Measurements from ENCODE around the gene LRCOL1.

DNA sequence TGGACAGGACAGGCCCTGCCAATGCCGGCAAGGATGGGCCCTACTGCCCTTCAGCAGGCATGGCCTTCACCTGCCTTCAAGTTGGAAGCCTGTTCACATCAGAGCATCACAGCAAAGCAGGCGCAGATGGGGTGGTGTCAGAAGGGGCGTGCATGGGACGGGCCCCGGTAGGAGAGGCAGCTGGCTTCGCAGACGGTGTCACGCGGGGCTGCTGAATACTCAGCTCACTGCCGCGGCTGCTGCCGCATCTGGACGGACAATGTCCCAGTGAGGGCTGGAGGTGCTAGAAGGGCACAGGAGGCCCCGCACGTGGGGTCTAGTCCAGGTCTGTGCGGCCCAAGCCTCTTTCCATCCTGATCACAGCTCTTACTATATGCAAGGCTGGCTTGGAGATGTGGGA lies 42.1 kb downstream of the LRCOL1 start:
- TF ChIP-seq, protein P1, sequence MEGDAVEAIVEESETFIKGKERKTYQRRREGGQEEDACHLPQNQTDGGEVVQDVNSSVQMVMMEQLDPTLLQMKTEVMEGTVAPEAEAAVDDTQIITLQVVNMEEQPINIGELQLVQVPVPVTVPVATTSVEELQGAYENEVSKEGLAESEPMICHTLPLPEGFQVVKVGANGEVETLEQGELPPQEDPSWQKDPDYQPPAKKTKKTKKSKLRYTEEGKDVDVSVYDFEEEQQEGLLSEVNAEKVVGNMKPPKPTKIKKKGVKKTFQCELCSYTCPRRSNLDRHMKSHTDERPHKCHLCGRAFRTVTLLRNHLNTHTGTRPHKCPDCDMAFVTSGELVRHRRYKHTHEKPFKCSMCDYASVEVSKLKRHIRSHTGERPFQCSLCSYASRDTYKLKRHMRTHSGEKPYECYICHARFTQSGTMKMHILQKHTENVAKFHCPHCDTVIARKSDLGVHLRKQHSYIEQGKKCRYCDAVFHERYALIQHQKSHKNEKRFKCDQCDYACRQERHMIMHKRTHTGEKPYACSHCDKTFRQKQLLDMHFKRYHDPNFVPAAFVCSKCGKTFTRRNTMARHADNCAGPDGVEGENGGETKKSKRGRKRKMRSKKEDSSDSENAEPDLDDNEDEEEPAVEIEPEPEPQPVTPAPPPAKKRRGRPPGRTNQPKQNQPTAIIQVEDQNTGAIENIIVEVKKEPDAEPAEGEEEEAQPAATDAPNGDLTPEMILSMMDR (IDR thresholded peaks at IDR 0.05; ENCODE audit: control extremely low read depth in 1 of 3, insufficient read depth in 1 of 3, low read depth in 1 of 3, low read length in 3 of 3) = no peak
- TF ChIP-seq SUZ12 (IDR thresholded peaks at IDR 0.05; ENCODE audit: low read length) (no peak), RNF2 (IDR thresholded peaks at IDR 0.05; ENCODE audit: borderline replicate concordance, low read depth, low read length, missing control alignments, poor library complexity, severe bottlenecking) (no peak), SP1 (IDR thresholded peaks at IDR 0.05; ENCODE audit: low read depth, low read length) (no peak), TBP (IDR thresholded peaks at IDR 0.05; ENCODE audit: low read depth, low read length) (no peak), FOSL1 (IDR thresholded peaks at IDR 0.05; ENCODE audit: insufficient read depth, low read depth, low read length) (no peak), EGR1 (IDR thresholded peaks at IDR 0.05; ENCODE audit: borderline replicate concordance, low read depth, low read length) (no peak)
- TF ChIP-seq, protein P2, sequence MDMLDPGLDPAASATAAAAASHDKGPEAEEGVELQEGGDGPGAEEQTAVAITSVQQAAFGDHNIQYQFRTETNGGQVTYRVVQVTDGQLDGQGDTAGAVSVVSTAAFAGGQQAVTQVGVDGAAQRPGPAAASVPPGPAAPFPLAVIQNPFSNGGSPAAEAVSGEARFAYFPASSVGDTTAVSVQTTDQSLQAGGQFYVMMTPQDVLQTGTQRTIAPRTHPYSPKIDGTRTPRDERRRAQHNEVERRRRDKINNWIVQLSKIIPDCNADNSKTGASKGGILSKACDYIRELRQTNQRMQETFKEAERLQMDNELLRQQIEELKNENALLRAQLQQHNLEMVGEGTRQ (IDR thresholded peaks at IDR 0.05; ENCODE audit: low read length) = no peak

Measured in H1 (cell line).